Measurements from ENCODE around the gene FXYD7. TPM values are rescaled to one million over a fixed set of nuclear protein-coding genes. Genes with fewer than 3 reads are reported as not detected.

The FXYD7 gene
- polyA plus RNA-seq, 3 donors = 0.16 TPM; not detected in 2

DNA sequence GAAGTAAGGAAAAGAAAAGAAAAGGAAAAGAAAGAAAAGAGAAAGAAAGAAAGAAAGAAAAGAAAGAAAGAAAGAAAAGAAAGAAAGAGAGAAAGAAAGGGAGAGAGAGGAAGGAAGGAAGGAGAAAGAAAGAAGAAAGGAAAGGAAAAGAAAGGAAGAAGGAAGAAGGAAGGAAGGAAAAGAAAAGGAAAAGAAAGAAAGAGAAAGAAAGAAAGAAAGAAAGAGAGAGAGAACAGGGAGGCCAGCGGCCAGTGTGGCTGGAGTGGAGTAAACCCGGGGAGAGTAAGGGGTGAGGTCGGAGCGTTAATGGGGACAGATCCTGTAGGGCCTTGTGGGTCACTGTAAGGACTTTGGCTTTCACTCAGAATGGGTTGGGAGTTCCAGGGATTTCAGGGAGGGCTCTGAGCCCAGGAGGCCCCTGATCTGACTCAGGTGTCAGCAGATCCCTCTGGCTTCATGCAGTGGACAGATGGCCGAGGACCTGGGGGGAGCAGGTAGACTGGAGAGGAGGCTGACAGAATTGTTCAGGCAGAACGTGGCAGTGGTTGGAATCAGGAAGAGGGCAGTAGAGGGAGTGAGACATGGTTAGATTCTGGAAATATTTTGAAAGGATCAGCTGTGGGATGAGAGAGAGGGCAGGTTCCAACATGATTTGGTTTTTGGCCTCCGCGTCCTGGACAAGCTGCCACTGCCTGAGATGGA lies 47.2 kb upstream of the FXYD7 start:
- H3K4me1 Mint-ChIP-seq = no peaks in the 10 kb centered on the region

DNA sequence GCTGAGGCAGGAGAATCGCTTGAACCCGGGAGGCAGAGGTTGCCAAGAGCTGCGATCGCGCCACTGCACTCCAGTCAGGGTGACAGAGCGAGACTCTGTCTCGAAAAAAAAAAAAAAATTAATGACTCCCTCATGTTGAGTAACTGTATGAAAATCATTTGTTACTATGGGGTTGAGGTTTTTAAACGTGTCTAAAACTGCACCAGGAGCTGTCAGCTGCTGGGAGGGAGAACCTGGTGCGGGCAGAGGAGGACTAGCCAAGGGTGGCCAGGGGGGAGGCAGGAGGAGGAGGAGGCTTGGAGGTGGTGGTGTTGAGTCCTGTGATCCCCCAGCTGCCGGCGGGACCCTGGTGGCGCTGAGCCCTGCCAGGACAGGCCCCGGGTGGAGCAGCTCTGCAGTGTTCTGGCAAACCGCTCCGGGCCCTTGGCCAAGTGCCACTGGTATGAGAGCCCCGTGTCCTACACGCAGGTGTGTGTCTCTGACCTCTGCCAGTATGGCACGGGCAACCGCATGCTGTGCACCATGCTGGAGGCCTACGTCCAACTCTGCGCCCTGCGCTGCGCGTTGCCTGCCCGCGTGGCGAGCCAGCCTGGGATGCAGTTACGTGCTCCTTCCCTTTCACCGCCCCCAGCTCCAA lies 44.5 kb upstream of the FXYD7 start:
- no peaks in the 10 kb centered on the region for H3K4me1 Mint-ChIP-seq
- H3K4me3 ChIP-seq (replicated peaks in 1 of 3; ENCODE audit: low read depth in 2 of 3, low read length in 3 of 3) = no peak overlapping the region
- H3K27ac Mint-ChIP-seq = no peak overlapping the region
- no peaks in the 10 kb centered on the region for H3K4me1 ChIP-seq (ENCODE audit: control insufficient read depth in 1 of 2, insufficient read depth in 2 of 2, low read length in 2 of 2)
- no peak overlapping the region for H3K4me3 Mint-ChIP-seq
- 92% methylated on average over 24 of the region's 29 CpGs for WGBS (ENCODE audit: insufficient coverage)
- DNase-seq = no peak
- H3K27me3 Mint-ChIP-seq (ENCODE audit: low read depth in 3 of 3) = peaks cover 0 to 5% (median 2%) of the 10 kb centered on the region in 3 donors
- H2AFZ ChIP-seq (ENCODE audit: insufficient read depth, low read depth, low read length, poor library complexity, severe bottlenecking) = no peak overlapping the region
- no peaks in the 10 kb centered on the region for H4K20me1 ChIP-seq (ENCODE audit: insufficient read depth, low read length)
- H3K27ac ChIP-seq (ENCODE audit: low read depth in 1 of 2, low read length in 2 of 2) = no peak overlapping the region
- H3K36me3 ChIP-seq (replicated peaks in 1 of 2; ENCODE audit: control insufficient read depth in 1 of 2, insufficient read depth in 2 of 2, low read length in 2 of 2) = no peaks in the 10 kb centered on the region
- H3K9me3 ChIP-seq (replicated peaks in 1 of 2; ENCODE audit: control insufficient read depth in 1 of 2, insufficient read depth in 1 of 2, low read length in 2 of 2) = no peaks in the 10 kb centered on the region
- no peaks in the 10 kb centered on the region for H3K27me3 ChIP-seq (ENCODE audit: control insufficient read depth in 2 of 2, insufficient read depth in 2 of 2, low read length in 2 of 2)
- TF ChIP-seq, protein P1, sequence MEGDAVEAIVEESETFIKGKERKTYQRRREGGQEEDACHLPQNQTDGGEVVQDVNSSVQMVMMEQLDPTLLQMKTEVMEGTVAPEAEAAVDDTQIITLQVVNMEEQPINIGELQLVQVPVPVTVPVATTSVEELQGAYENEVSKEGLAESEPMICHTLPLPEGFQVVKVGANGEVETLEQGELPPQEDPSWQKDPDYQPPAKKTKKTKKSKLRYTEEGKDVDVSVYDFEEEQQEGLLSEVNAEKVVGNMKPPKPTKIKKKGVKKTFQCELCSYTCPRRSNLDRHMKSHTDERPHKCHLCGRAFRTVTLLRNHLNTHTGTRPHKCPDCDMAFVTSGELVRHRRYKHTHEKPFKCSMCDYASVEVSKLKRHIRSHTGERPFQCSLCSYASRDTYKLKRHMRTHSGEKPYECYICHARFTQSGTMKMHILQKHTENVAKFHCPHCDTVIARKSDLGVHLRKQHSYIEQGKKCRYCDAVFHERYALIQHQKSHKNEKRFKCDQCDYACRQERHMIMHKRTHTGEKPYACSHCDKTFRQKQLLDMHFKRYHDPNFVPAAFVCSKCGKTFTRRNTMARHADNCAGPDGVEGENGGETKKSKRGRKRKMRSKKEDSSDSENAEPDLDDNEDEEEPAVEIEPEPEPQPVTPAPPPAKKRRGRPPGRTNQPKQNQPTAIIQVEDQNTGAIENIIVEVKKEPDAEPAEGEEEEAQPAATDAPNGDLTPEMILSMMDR (IDR thresholded peaks at IDR 0.05) = no peak
- intact Hi-C loops (cut with micrococcal nuclease) = no loop called here
- no peak overlapping the region for H3K9ac ChIP-seq (ENCODE audit: insufficient read depth, low read length, poor library complexity, severe bottlenecking)
- H3K9me3 Mint-ChIP-seq = peaks cover 0 to 2% (median 0%) of the 10 kb centered on the region in 7 donors
- no peaks in the 10 kb centered on the region for H3K79me2 ChIP-seq (ENCODE audit: insufficient read depth, low read length)
- no peak overlapping the region for H3K4me2 ChIP-seq (replicated peaks; ENCODE audit: extremely low read depth, low read length, poor library complexity, severe bottlenecking)
- H3K36me3 Mint-ChIP-seq = no peaks in the 10 kb centered on the region

More for the DNA sequence above, 47.2 kb upstream of the FXYD7 start:
- H3K36me3 ChIP-seq (replicated peaks in 1 of 2; ENCODE audit: control insufficient read depth in 1 of 2, insufficient read depth in 2 of 2, low read length in 2 of 2) = no peaks in the 10 kb centered on the region
- H3K79me2 ChIP-seq (ENCODE audit: insufficient read depth, low read length) = no peaks in the 10 kb centered on the region
- no peaks in the 10 kb centered on the region for H4K20me1 ChIP-seq (ENCODE audit: insufficient read depth, low read length)
- no peak overlapping the region for H2AFZ ChIP-seq (ENCODE audit: insufficient read depth, low read depth, low read length, poor library complexity, severe bottlenecking)
- DNase-seq = no peak
- H3K4me1 ChIP-seq (ENCODE audit: control insufficient read depth in 1 of 2, insufficient read depth in 2 of 2, low read length in 2 of 2) = no peaks in the 10 kb centered on the region
- no peak overlapping the region for H3K27ac Mint-ChIP-seq
- no peak overlapping the region for H3K4me3 Mint-ChIP-seq
- H3K27me3 ChIP-seq (ENCODE audit: control insufficient read depth in 2 of 2, insufficient read depth in 2 of 2, low read length in 2 of 2) = peaks cover 0 to 3% of the 10 kb centered on the region in 2 donors
- 89% methylated on average over 8 of the region's 8 CpGs for WGBS (ENCODE audit: insufficient coverage)
- peaks cover 5 to 6% (median 5%) of the 10 kb centered on the region in 3 donors for H3K27me3 Mint-ChIP-seq (ENCODE audit: low read depth in 3 of 3)
- no peak overlapping the region for H3K4me3 ChIP-seq (replicated peaks in 1 of 3; ENCODE audit: low read depth in 2 of 3, low read length in 3 of 3)
- no peak overlapping the region for H3K9ac ChIP-seq (ENCODE audit: insufficient read depth, low read length, poor library complexity, severe bottlenecking)
- no peaks in the 10 kb centered on the region for H3K9me3 ChIP-seq (replicated peaks in 1 of 2; ENCODE audit: control insufficient read depth in 1 of 2, insufficient read depth in 1 of 2, low read length in 2 of 2)
- H3K4me2 ChIP-seq (replicated peaks; ENCODE audit: extremely low read depth, low read length, poor library complexity, severe bottlenecking) = no peak overlapping the region
- H3K9me3 Mint-ChIP-seq = peaks cover 0 to 2% (median 0%) of the 10 kb centered on the region in 7 donors
- no peak overlapping the region for H3K27ac ChIP-seq (ENCODE audit: low read depth in 1 of 2, low read length in 2 of 2)
- no peaks in the 10 kb centered on the region for H3K36me3 Mint-ChIP-seq
- intact Hi-C loops (cut with micrococcal nuclease) = no loop called here
- TF ChIP-seq, protein P1 (IDR thresholded peaks at IDR 0.05) = no peak

Measured in CD14-positive monocyte (primary cell).